ENCODE measurements around the gene CHCHD6.

CHCHD6 gene

GRCh38 chr3:126704494-126705214, 614 bp downstream of the CHCHD6 start:
- DNase-seq = peak in 3 of 58 donors; percentile 14 to 45 (median 16)

- no peak for DNase-seq
Observed at GRCh38 chr3:126706631-126707030, 2.6 kb downstream of the CHCHD6 start.

- no peak for DNase-seq
Observed at GRCh38 chr3:126711121-126711760, 7.2 kb downstream of the CHCHD6 start.

- no peak for DNase-seq
Observed at GRCh38 chr3:126713199-126713598, 9.2 kb downstream of the CHCHD6 start.

- DNase-seq = peak in 25 of 58 donors; percentile 3 to 63 (median 28)
Observed at GRCh38 chr3:126714276-126714900, 10.3 kb downstream of the CHCHD6 start.

GRCh38 chr3:126714921-126715320, 10.9 kb downstream of the CHCHD6 start:
- no peak for DNase-seq

GRCh38 chr3:126715432-126715831, 11.4 kb downstream of the CHCHD6 start:
- peak in 1 of 58 donors; percentile 8 for DNase-seq

- DNase-seq = no peak
Observed at GRCh38 chr3:126716057-126716456, 12.0 kb downstream of the CHCHD6 start.

GRCh38 chr3:126718561-126719445, 14.8 kb downstream of the CHCHD6 start:
- no peak for DNase-seq

- no peak for DNase-seq
Observed at GRCh38 chr3:126720596-126720995, 16.6 kb downstream of the CHCHD6 start.

- DNase-seq = no peak
Observed at GRCh38 chr3:126721246-126721645, 17.2 kb downstream of the CHCHD6 start.

- no peak for DNase-seq
Observed at GRCh38 chr3:126723237-126723636, 19.2 kb downstream of the CHCHD6 start.

GRCh38 chr3:126723801-126724200, 19.8 kb downstream of the CHCHD6 start:
- DNase-seq = no peak

GRCh38 chr3:126728680-126729079, 24.6 kb downstream of the CHCHD6 start:
- no peak for DNase-seq

- DNase-seq = no peak
Observed at GRCh38 chr3:126730376-126730775, 26.3 kb downstream of the CHCHD6 start.

- DNase-seq = no peak
Observed at GRCh38 chr3:126731044-126731443, 27.0 kb downstream of the CHCHD6 start.

GRCh38 chr3:126732281-126733060, 28.4 kb downstream of the CHCHD6 start:
- DNase-seq = no peak

GRCh38 chr3:126733061-126733430, 29.0 kb downstream of the CHCHD6 start:
- DNase-seq = no peak

GRCh38 chr3:126734106-126734723, 30.2 kb downstream of the CHCHD6 start:
- no peak for DNase-seq

GRCh38 chr3:126737527-126737926, 33.5 kb downstream of the CHCHD6 start:
- no peak for DNase-seq
